Embryonic facial prominence (tissue), 1 donor: ENCODE data around the gene PPP3CA.

Experiments used
- DNase-seq: peaks from one replicate; pipeline ENCODE4 v3.0.0-alpha.2; 2016; ENCODE audit errors: extremely low spot score

PPP3CA gene

DNA sequence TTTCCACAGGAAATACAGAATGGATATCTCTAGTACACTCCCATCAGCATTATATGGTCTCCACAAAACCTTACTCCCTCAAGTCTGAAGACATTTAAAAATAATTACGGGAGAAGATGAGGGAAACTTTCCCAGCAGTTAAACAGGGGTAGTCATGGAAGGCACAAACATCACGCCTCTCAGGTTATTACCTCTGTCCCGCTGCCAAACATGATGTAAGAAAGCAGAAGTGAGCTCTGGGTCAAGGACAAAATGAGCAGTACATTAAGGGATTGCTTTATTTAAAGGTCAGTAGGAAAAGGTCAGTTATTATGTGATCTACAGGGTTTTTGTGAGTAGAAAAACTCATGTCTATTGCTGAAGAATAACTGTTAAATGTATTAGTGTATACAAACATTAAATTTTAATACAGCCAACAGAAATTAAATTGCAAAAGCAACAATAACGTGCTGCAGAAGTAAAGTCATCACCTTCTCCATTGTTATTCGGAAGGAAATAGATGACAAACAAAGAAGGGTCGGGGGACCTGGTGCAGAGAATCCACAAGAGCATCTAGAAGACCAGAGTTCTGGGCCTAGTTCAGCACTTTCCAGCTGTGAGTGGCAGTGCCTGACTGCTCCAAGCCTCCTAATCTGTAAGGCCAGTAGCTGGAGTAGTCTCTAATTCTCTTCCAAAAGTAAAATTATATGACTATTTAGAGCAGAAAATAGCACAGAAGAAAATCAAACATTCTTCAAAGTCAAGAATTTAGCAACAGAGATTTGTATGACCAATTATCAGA, 171.2 kb downstream of the PPP3CA start:
- DNase-seq: no peak

- DNase-seq: no peak
Measured at GRCh38 chr4:101174679-101175345, 172.5 kb downstream of the PPP3CA start.

DNA sequence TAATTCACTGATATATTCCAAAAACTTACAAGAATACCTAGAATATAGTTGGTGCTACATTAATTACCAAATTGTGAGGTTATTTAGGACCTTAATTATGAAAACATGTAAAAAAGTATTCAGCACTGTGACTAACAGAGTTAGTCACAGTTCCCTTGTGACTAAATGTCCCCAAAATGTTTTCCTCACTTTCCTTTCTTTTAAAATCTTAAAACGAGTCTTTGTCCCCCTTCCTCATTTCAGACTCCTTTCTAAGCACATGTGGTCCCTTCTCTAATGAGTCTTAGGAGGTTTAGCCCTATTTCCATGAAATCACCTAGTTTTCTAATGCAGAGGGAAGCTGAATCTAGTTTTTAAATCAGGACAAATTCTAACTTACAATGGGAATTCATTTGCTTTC, 175.0 kb downstream of the PPP3CA start:
- no peak for DNase-seq

DNA sequence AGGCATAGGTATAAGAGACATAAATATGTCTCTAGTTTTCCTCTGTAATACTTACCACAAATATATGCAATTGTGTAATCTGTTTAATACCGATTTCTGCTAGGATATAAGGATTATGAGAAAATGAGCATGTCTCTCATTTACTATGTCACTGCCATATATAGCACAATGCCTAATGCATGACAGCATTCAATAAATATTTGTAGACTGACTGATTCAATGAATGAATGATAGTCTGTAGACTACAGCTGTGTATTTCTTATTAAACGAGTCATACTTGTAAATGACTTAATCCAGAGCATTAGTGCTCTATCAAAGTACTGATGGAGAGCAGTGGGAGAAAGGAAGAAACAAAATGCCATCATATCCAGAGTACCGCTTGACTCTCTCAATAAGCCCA, 175.6 kb downstream of the PPP3CA start:
- DNase-seq: no peak

DNA sequence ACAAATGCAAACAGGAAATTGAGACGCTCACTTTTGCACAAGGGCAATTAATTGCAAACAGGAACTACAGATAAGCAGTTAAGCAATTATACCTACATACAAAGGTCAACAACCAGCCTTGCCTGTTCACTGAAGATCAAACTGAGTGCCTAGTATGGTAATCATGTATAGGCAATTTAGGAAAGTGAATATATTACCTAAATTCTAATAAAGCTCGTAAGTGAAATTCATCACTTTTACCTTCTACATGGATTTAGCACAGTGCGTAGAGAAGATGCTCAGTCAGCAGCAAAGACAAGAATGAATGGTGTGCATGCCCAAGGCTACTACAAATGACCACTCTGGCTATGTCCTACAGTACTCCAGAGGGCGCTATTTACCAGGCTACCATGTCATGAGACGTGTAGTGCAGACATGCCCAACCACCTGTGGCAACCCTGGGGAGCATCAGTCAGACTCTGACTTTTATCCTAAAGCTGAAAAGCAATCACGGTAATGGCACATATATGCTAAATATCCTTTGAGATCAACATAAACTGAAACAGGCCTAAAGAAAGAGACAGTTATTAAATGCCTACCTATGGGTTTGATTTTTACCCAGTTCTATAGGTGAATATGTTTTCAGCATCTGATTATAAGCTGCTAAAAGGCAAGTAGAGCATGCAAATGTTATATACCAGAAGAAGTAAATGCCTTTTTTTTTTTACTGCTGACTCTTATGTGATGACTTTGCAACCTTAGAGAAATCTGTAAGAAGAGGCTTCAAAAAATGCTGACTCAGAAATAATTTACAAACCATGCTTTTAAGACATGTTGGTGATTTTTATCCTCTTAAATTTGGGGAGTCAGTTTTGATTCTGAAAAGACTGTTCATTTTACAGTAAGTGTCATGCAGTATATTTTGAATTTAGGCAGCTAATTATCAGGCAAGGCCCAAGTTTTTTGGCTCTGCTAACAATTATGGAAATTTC, 178.0 kb downstream of the PPP3CA start:
- no peak for DNase-seq

DNA sequence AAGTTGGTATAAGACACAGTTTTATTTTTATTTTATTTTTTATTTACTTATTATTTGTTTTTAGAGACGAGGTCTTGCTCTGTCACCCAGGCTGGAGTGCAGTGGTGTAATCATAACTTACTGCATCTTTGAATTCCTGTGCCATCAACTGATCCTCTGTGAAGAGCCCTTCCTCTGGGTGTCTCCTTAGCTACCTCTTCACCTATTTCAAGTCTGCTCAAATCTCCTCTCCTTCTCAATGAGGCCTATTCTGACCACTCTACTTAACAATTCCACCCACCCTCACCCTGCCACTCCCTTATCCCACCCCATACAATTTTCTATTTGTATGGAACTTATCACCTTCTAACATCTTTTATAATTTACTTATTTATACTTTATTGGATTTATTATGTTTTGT, 183.4 kb downstream of the PPP3CA start:
- DNase-seq: no peak

DNA sequence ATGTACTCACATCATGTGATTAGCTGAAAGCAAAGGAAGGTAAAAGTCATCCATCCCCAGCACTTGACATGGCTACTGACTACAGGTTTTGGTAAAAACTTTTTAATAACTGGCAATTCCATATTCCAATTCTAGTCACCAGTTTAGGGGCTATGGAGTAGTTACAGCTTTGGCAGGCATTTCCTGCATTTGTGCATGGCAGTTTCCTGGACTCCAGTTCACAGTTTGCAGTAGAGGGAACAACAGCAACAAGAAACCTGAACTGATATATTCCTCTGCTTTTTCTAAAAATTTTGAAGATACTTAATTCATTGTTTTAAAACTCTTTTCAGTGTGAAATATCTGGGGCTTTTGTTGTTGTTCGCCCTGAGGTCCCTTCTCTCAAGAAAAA, 184.3 kb downstream of the PPP3CA start:
- DNase-seq: no peak

DNA sequence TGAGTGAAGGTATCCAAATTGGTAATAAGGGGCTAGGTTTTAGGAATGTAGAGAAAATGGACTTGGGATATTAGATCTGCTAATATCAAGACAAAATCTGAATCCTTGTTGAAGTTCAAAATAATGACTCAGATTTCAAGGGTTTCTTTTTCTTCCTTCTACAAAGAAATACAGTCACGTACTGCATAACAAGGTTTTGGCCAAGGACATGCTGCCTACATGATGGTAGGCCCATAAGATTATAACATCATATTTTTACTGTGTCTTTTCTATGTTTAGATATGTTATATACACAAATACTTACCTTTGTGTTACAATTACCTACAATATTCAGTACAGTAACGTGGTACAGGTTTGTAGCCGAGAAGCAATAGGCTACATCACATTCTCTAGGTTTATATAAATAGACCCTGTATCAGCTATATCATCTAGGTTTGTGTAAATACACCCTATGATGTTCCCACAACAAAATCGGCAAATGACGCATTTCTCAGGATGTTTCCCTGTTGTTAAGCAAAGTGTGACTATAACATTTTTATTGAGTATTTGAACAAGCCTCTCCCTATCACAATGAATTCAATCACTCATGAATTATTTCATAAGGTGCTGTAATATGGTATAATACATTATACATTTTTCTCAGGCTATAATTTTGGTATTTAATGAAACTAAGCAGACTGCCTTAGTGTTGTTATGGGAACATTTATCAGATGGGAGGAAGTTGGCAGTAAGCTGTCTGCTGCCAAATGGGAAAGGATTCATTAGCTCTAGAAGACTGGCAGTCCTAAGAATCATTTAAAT, 186.3 kb downstream of the PPP3CA start:
- no peak for DNase-seq

DNA sequence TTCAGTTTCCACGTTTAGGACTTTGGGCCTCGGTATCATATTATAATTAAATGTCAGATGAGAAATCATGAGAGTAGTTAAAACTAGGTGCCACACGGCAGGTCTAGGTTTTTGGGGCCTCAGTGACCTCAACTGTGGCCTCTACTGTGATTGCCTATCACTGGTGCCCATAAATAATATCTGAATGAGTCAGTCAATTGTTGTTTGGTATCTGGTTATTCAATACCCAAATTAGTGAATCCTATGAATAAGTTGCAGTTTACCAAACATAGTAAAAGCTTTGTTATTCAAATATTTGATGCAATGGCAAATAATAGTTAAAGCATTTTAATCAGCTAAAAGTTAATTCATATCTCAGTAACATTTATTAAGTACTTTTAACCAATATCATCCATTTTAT, 188.8 kb downstream of the PPP3CA start:
- no peak for DNase-seq

DNA sequence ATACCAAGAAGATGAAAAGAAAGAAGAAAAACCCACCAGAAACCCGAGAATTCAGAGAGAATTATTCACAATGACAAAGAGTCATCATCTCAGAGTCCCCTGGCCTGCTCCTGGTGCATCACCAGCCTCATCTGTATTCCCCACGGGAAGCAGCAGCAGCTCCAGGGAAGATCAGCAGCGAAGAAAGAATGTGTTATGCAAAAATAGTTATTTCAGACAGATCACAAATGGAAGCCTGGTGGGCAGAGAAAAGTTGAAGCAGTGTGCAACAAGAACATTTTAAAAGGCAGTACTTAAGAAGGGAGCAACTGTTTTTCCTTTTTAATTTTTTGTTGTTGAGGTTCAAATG, 189.2 kb downstream of the PPP3CA start:
- no peak for DNase-seq

GRCh38 chr4:101157415-101158133, 189.8 kb downstream of the PPP3CA start:
- no peak for DNase-seq

- DNase-seq: no peak
Measured at GRCh38 chr4:101156619-101157310, 190.6 kb downstream of the PPP3CA start.

GRCh38 chr4:101155945-101156344, 191.4 kb downstream of the PPP3CA start:
- DNase-seq: no peak

GRCh38 chr4:101155368-101155767, 192.0 kb downstream of the PPP3CA start:
- DNase-seq: no peak

GRCh38 chr4:101153653-101154052, 193.7 kb downstream of the PPP3CA start:
- DNase-seq: no peak

DNA sequence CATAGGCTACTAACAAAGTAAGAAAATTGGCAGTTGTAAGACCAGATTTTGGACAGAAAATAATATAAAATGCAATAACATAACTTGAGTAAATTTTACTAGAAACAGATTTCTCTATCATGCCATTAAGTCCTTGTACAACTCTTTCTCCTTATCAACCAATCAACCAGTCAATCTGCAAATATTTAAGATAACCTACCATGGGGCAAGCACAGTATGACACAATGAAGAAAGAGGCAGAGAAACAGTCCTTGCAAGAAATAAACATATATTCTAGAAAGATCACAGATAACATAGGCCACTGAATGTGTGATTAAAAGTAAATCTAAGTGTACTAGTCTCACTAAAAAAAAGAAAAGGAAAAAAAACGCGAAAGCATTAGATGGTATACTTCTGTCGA, 194.8 kb downstream of the PPP3CA start:
- DNase-seq: no peak

- DNase-seq: no peak
Measured at GRCh38 chr4:101148551-101148950, 198.8 kb downstream of the PPP3CA start.

DNA sequence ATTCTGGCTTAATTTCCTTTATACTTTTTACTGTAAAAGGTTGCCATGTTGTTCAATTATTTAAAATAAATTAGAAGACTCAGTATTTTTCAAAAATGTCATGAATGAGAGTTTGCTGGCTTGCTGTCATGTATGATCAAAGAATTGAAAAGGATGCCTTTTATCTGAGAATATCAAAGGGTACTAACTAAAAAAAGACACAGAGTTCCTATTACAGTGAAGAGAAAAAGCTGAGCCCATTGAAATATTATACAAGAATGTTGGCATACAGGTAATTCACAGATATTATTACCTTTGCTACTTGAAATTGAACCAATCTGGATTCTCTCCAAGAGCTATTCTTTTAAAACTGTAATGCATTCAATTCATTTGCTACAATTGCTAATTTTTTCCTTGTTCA, 200.0 kb downstream of the PPP3CA start:
- DNase-seq: no peak

- DNase-seq: no peak
Measured at GRCh38 chr4:101145021-101145420, 202.3 kb downstream of the PPP3CA start.

- DNase-seq: no peak
Measured at GRCh38 chr4:101142259-101142658, 205.1 kb downstream of the PPP3CA start.
